Stimulated activated CD8-positive, alpha-beta memory T cell treated with anti-CD3 and anti-CD28 coated beads, Interleukin-15, amount 100 ng/mL, for 24 hours (primary cell): ENCODE results near the gene STAMBP.
"Not testable (repeated sequence)": the region's sequence is repeated elsewhere in the genome, so short reads cannot be mapped to it uniquely, and the experiment has no call there.

Source experiments
- DNase-seq: peaks from one replicate; pipeline ENCODE4 v3.0.0-alpha.2; 2020; ENCODE audit warnings: low read depth

STAMBP gene

DNA sequence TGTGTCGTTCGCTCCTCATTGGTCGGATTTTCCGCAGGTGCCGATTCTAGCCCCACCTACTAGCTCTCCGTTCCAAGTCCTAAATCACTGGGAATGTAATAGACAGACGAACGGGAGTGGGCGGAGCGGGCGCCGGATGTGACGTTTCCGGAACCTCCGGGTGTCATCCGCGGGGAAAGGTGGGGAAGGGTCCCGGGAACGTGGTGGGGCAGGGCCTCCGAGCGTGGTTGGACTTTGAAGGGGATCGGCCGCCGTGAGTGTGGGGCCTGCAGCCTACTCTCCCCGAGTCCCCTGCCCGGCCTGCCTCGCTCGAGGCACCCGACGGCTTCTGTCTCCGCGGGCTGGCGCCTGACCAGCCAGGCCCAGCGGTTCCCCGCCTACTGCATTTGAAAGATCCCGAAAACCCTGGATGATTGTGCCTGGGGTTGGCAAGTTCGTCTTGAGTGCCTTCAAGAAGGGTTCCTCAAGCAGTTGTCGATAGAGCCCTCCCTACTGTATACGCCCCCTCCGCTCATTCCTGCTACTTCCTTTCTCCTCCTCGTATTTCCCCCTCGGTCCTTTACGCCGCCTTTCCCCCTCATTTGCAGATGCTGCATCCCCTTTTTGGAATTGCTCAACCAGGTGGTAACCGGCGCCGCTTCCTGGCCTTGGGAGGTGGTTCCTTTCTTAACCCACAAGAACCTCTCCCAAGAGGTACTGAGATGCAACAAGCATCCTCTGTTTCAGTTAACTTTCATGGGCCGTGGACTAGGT lies at the start of gene STAMBP:
STAMBP (plus strand) TSS at position 144 of the 753 bp plus-strand sequence. CDS start 1,896 bp downstream, outside the sequence.
- peak; percentile 68 for DNase-seq

DNA sequence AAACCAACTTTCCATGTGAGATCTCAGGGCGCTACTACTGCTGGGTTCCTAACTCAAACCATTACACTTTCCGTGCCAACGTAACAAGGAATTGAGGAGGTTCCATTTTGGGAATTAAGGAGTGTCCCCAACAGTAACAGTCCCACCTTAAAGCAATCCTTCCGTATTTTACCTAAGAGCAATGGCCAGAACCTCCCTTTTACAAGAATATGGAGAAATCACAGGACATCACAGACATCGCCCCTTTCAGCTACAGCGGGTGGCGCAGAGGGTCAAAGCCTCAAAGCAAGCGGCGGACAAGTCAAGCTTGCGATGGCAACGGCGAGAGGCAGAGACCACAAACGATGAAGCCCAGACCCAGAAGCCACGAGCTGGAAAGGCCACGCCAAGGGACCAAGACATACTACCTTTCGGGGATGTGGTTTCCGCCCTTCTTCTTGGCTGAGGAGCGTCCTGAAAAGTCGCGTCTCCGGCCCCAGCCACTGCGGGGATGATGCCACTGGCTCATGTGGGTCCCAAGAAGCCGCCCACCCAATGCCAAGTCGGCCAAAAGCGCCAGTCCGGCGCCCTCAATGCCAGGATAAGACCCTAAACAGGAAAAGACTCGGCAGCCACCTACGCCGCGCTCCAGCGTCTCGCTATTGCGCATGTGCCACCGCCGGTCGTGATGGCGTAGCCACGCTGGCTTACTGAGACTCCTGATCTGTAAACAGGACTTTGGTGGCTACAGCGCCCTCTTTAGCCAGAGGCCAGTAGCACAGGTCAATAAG lies 49.1 kb upstream of the STAMBP start, which contains the start of gene DUSP11:
DUSP11 (minus strand) TSS at position 637 of the 770 bp plus-strand sequence; CDS start at position 508, 129 bp downstream.
- peak; percentile 89 for DNase-seq

DNA sequence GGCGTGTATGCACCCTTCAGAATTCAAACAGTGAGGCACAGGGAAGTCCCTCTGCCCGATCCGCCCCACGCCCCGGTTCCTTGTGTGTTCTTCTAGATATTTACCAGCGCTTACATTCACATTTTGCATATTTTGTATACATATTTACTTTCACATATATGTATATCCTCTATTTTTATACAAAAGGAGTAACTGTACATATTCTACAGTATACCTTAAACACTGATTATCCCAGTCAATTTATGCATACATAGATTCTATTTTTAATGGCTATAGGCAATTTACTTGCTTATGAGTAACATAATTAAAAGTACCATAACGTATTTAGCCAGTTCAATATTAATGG lies 48.6 kb upstream of the STAMBP start:
- DNase-seq: no peak

DNA sequence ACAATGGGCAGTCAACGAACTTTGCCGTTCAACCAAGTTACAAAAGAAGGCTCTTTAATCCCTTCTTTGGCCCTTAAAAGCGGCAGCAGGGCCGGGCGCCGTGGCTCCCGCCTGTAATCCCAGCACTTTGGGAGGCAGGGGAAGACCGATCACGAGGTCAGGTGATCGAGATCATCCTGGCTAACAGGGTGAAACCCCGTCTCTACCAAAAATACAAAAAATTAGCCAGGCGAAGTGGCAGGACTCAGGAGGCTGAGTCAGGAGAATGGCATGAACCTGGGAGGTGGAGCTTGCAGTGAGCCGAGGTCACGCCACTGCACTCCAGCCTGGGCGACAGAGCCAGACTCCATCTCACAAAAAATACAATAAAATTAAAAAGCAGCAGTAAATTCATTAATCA lies 45.4 kb upstream of the STAMBP start:
- DNase-seq: not testable (repeated sequence)

DNA sequence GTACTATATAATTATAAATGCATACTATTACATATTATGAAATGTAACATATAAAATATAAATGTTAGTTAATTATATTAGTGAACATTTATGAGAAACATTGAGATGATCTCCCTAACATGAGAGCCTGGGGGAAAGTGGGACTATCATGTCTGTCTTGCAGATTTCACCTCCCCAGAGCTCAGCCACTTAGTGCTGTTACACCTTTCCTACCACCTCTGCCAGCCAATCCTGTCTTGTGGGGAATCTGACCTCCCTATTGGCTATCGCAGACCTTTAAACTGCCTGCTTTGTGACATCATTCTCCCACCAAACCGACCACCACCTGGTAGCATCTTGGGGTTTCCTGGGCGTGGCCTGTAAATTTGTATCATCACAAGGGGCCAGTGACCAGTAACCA lies 44.9 kb upstream of the STAMBP start, which contains the start of gene C2orf78:
C2orf78 (plus strand) TSS at position 301 of the 400 bp plus-strand sequence. CDS start 127 bp downstream, outside the sequence.
- DNase-seq: not testable (repeated sequence)

DNA sequence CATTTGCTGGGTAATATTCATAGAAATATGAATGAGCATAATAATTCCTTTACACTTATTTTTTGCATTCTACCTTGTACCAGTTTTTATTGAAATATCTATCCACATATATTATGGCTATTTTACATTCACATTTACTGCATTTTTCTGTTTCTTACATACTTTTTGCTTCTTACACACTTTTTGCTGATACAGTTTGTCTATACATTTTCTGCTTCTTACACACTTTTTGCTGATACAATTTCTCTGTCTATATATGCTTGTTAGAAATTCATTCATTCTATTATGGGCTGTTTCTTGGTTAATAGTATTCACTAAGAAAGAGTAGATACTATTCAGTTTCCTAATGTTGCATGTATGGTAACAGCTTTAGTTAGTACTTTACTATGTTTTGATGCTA lies 16.9 kb upstream of the STAMBP start:
- no peak for DNase-seq

DNA sequence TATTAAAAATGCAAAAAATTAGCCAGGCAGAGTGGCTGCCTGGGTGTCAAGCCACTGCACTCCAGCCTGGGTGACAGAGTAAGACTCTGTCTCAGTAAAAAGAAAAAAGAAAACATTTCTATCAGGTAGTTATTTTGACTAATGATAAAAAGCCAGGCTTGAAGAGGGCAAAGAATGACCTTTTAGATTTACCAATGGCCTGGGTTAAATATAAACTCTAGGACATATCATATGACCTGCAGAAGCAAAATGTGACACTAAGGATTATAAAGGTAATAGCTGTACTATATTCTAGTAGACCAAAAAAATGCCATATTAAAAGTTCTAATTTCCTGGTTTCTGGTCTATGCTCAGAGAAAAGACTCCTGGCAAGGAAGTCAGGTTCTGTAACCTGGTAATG lies 16.1 kb upstream of the STAMBP start:
- no peak for DNase-seq

DNA sequence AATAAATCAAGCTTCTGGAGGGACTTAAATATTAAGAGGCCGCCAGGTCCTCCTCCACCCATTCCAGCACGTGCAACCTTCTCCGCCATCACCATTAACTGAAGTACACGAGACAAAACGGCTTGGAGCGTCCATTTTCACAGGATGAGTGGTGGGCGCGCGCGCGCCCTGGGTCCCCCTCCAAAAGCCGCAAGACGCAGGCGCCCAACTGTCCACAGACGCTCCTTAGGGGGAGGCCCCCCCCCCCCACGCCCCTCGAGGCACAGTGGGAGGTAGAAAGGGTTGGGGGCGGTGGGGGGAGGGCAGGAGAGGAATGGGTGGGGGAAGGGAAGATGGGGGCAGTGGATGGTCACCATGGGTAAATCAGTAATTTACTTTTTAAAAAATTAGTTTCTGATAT lies 10.5 kb upstream of the STAMBP start:
- no peak for DNase-seq

DNA sequence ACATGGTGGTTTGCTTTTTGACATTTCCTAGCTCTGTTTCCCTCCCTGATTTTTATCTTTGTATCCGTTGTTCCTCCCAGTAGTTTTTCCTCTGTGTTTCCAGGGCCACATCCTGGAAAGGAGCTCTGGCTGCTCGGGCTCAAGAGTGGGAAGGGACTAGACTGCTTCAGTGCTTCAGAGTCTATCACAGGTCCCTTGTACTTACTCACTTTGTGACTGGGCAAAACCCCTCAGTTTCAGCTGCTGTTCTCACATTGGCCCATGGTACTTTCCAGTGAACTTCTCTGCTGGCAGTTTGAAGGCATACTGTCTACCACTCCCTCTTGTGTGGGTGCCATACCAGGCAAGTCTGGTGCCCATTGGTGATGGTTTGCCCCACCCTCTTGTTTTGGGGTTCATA lies 7.5 kb upstream of the STAMBP start:
- DNase-seq: no peak

DNA sequence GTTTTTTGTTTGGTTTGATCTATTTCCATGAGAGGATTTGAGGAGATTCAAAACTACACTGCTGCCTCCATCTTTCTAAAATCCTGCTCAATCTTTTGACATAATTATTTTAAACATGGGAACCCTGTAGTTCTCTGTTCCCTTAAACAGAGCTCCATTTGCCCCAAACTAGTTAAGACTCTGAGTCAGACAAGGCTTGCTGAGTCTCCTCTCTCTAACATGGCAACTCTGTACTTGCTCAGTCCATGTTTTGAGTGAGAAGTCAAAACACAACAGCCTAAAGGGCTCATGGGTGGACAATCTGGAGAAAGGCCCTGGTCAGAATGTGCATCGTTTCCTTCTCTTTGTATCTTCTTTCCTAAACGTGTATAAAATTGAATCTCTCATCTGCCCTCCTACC lies 7.1 kb upstream of the STAMBP start:
- no peak for DNase-seq

DNA sequence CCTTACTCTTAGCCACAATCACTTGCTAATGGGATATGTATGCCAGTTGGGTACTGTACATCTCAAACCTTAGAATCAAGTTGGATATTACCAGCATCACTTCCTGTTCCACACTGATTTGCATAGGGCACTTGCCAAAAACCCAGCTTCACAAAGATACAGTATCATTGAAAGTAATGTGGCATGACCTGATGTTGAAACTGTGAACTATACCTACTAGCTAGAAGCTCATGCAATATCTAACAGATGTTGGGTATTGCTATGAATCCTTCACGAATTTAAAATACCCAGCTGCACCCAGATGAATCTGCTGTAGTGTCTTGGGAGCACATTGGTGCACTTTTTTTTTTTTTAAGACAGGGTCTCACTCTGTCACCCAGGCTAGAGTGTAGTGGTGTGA lies 6.5 kb upstream of the STAMBP start:
- DNase-seq: no peak

DNA sequence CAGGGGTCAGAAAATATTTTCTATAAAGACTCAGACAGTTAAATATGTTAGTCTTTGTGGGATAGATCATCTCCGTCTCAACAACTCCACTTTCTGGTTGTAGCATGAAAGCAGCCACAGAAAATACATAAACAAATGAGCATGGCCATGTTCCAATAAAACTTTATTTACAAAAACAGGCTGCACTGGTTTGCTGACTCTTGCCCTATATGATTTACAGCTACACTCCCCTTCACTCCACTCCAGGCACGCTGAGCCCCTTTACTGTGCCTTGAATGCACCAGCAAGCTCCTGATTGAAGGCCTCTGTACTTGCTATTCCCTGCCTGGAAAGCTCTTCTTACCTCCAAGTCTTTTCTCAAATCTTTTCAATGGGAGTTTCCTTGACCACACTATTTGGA lies 5.8 kb upstream of the STAMBP start:
- DNase-seq: no peak

DNA sequence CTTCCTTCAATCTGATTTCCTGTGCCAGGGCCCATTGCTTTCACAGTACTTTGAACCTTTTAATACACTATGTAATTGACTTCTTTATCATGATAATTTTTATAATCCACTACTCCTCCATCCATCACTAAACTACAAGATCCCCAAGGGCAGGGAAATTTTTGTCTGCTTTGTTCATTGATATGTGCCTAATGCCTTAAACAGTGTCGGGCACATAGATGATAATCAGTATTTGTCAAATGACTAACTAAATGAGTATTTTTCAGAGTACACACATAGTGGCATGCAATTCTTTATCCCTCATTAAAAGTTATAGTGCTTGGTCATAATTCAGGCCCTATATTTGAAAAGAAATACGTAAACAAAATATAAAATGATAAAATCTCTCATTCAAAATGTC lies 5.3 kb upstream of the STAMBP start:
- DNase-seq: no peak

DNA sequence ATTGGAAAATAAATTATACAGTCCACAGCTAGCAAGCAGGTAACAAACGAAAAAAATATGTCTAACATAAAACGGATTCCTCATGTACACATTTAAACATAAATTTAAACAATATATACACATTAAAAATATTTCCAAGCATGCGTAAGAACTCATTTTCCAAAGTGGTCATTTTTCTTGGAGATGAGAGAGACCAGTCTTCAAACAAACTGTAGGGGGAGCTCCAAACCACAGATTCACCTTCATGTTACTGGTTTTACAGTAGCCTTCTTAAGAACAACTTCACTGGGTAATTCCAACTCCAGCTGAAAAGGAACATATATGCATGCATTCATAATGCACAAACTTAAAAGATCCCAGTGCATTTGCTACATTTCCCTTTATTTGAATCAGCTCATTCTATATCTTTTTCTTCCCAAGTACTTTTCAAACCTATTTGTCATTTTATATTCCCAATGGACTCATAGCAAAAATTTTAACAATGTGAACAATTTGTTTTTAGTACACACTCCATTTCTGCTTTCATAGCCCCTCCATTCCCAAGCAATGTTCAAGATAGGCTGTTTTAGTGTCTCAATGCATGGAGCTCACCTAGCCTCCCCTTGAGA lies 4.7 kb upstream of the STAMBP start:
- DNase-seq: no peak

DNA sequence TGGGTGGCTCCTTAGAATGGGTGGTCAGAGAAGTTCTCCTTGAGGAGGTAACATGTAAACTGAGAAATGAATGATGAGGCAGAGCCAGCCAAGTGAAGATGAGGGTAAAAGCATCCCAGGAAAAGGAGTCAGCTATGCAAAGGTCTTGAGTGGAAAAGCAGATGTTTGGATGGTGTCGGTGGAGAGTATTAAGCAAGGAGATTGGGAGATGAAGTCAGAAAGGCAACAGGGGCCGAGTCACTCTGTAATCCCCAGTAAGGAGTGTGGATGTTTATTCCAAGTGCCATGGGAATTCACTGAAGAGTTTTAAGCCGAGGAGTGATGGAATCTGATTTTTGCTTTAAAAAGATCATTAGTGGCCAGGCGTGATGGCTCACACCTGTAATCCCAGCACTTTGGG lies 3.4 kb upstream of the STAMBP start:
- no peak for DNase-seq

DNA sequence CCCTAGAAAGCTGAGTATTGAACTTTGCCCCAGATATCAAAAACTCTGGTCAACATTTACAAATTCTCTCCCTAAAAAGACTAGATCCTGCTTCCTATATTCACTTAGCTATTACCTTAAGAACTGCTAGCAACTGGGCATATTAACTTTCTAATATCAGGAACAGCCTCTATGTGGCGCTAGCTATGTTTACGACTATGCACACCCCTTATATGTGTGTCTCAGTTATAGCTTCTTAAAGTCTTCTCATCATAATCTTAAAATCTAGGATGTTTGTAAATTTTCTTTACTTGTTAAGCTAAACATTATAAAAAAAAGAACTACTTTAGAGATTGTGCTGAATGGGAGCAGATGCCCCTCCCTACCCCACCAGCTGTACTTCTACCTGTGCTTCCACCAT lies 1.7 kb upstream of the STAMBP start:
- no peak for DNase-seq

DNA sequence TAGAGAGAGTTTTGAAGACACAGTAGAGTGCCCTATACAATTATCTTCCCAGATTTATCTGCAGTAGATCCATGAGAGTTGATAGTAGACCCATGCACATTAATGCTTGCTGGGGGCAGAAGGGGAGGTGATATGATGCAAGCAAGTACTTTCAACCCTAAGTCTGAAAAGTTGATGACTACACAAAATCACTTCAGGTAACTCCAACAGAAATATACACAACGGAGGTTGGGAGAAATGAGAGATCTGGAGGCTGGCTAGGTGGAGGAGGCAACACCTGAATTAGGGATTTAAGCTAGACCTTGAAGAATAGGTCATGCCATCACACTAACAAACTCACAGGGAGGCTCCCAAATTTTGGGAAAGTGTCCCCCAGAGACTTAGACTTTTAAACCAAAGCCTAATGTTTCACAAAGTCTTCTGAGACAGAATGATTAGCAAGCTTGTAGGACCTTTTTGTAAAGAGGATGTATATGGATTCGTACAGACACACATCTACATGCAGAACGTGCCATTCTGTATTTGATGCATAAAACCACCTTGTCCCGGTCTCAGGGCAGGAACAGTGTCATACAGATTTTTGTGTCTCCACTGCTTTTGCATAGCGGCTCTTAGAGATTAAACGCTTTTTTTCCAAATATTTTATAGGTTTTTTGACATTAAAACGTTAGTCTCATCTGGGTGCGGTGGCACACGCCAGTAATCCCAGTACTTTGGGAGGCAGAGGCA lies 937 bp upstream of the STAMBP start:
- no peak for DNase-seq

DNA sequence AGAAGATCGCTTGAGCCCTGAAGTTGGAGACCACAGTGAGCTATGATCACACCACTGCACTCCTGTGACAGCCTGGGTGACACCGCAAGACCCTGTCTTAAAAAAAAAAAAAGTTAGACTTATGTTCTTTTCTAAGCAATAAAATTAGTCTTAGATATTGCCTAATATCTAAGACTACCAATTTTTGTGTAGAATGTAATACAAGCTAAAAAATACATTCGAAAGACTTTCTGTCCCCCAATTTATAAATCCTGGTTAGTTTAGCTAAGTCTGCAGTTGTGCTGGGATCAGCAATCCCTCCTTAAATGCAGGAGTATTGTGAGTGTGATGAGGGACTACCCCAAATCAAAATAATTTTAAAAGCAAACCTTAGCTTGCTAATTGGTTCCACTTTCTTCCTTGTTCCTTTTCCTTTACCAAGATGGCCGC lies 358 bp upstream of the STAMBP start:
- no peak for DNase-seq

DNA sequence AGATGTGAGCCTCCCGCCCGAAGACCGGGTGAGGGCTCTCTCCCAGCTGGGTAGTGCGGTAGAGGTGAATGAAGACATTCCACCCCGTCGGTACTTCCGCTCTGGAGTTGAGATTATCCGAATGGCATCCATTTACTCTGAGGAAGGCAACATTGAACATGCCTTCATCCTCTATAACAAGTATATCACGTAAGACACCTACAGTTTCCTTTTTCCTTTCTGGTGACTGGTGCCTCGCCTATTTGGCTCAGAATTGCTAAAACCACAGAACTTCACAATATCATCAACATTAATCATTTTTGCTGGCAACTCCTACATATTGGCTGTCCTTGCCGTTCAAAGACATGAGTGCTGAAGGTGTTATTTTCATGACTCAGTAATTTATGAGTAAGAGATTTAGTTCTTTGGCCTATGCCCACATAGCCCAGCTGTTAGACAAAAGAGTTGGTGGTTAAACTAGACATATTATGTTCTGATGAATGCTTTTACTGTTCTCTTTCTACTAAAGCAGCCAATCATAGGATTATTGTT lies 2.2 kb downstream of the STAMBP start:
- no peak for DNase-seq

DNA sequence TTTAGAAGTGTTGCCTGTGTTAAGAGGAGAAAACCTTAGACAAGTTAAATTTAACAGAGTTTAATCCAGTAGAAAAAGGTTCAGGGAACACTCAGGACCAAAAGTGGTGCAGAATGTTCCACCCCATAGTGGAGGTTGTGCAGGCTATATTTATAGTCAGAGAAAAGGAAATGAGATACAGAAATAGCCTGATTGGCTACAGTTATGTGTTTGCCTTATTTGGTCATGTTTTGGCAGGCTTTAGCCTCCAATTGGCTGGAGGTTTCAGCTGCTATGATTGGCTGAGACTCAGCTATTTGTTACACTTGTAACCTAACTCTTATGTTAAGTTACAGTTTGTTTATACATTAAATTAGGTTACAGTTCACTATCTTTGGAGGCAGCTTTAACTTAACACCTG lies 4.2 kb downstream of the STAMBP start:
- no peak for DNase-seq

DNA sequence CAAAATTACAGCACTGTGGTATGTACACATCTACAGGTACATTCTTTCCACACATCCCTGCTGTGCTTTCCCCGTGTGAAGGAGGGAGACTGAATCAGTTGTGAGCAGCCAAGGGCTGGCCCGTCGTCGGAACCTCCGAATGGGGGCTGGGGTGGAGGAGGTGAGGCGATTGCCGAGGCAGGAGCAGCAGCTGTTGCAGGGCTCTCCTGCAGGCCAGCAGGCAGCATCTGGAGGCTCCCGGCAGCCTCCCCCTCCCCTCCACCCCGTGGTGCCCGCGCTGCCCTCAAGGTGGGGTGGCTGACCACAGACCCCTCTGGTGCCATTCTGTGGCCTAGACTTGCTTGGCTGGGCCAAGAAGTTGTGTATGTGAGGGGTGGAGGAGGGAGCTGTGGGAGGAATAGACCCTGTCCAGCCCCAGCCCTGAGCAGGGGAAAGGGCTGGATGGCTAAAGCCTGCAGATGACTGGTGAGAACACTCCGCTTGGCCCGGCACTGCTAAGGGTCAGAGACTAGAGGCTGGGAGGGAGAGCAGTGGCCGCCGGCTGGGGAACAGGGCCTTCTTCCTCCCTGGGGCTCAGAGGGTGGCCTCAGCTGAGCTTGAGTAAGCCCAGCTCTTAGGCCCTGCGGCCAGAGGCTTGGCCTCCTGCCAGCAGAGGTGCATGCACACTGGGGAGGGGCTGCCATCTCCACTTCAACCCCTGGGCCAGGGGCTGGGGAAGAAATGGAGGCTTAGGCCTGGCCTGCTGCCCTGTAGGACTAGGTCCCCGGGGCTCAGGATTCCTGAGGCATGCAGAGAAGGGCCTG lies 7.6 kb downstream of the STAMBP start:
- DNase-seq: no peak
